Tibial nerve (tissue), 4 donors: ENCODE data around the gene BTBD6. TPM values are rescaled to one million over a fixed set of nuclear protein-coding genes. Genes with fewer than 3 reads are reported as not detected.

ENCODE experiments used
- DNase-seq, 2 donors: peaks; one replicate each; pipeline ENCODE4 v3.0.0-alpha.2; 2019; ENCODE audit warnings: low spot score in 2 of 2
- H3K27ac ChIP-seq, 4 donors: fragments of 200-600 bp; sonication (generic) in 3 of 4; one replicate each; pipeline ENCODE4 v1.5.1; 2017 to 2019; ENCODE audit warnings: mild to moderate bottlenecking in 1 of 4
- H3K27me3 ChIP-seq, 2 donors: fragments of 200-600 bp; sonication (generic) in 1 of 2; one replicate each; pipeline versions ENCODE4 v1.5.1 to v1.6.0; 2017 to 2019
- H3K36me3 ChIP-seq, 3 donors: fragments of 200-600 bp; sonication (generic); one replicate each; pipeline ENCODE4 v1.5.1; 2018 to 2019
- H3K4me1 ChIP-seq, 4 donors: fragments of 200-600 bp; sonication (generic) in 3 of 4; one replicate each; pipeline ENCODE4 v1.5.1; 2017 to 2019
- H3K4me3 ChIP-seq, 4 donors: fragments of 200-600 bp; sonication (generic) in 3 of 4; one replicate each; pipeline ENCODE4 v1.5.1; 2017 to 2019; ENCODE audit warnings: mild to moderate bottlenecking in 1 of 4, moderate library complexity in 1 of 4
- H3K9me3 ChIP-seq, 4 donors: fragments of 200-600 bp; sonication (generic) in 3 of 4; one replicate each; pipeline ENCODE4 v1.5.1; 2017 to 2019
- CTCF ChIP-seq, 5 experiments: fragments of 200-600 bp in 3 of 5; fragments of 450-650 bp in 2 of 5; sonication (generic) in 3 of 5; IDR thresholded peaks; one replicate each; pipeline ENCODE4 v1.5.1; 2016 to 2019; ENCODE audit warnings: antibody characterized with exemption in 5 of 5, mild to moderate bottlenecking in 3 of 5, moderate library complexity in 2 of 5
- EP300 ChIP-seq, 2 donors: sonication (generic); formaldehyde crosslinking; IDR thresholded peaks; one replicate each; pipeline ENCODE4 v1.6.1; 2017; ENCODE audit warnings: antibody characterized with exemption in 2 of 2, mild to moderate bottlenecking in 1 of 2
- POLR2A ChIP-seq, 2 donors: fragments of 450-650 bp; IDR thresholded peaks; one replicate each; pipeline ENCODE4 v1.6.1; 2017; ENCODE audit warnings: antibody characterized with exemption in 2 of 2, mild to moderate bottlenecking in 2 of 2, moderate library complexity in 2 of 2
- WGBS, 2 donors: methylation state at CpG; one replicate each; pipeline ENCODE4 v1.1.5; 2018; 5-methylcytosine and 5-hydroxymethylcytosine counted together
- total RNA-seq, 4 donors: library from RNA; depleted of rRNA; stranded (reverse); fragments of >200 nt; gene quantifications; one replicate each; pipeline ENCODE4 v1.1.0, GENCODE V29; 2016

Gene BTBD6
- total RNA-seq, 4 donors from 2014 or later: 53.7 to 61.2 (median 53.9) TPM

DNA sequence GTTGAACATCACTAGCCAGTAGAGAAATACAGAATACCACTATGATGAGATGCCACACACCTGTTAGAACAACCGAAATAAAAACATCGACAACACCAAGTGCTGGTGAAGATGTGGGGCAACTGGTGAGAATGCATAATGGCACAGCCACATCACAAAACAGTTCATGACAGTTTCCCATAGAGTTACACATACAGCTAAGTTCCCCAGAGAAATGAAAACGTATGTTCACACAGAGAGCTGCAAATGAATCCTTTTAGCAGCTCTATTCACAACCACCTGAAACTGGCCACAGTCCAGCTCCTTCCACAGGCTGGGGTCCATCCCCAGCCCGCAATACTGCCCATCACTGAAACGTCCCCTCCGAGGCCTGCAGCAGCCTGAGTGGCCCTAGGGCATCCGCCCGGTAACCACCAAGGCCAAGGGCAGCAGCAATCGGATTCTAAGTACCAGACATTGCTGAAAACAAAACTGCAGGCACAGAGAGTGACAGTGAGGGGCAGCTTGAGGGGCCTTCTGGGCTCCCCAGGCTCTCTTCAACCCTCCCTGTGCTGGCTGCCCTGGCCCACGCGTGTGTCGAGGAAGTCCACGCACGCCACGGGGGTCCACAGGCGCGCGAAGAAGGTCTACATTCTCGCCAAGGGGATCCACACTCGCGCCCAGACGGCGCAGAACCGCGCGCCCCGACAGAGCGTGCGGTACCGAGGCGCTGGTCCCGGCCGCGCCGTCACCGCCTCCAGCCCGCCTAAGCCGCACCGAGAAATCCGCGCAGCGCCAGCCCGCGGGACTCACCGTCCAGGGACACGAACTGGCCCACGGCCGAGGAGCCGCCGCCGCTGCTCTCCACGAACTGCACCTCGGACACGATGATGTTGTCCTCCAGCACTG lies 51.6 kb downstream of the BTBD6 start:
- H3K4me1 ChIP-seq: peaks cover 0 to 25% (median 16%) of the 10 kb centered on the region in 4 donors
- peak overlapping the region; percentile 83 to 99 (median 85) for H3K4me3 ChIP-seq
- WGBS, 2 donors: 6 to 7% methylated on average over 35 to 51 of the region's 54 CpGs
- H3K27ac ChIP-seq: peak overlapping the region; percentile 91 to 97 (median 94)
- TF ChIP-seq EP300 (IDR thresholded peaks at IDR 0.05) (no peak), POLR2A (IDR thresholded peaks at IDR 0.05) (no peak), CTCF (IDR thresholded peaks at IDR 0.05) (no peak)
- H3K27me3 ChIP-seq: no peaks in the 10 kb centered on the region
- no peak for DNase-seq
- no peaks in the 10 kb centered on the region for H3K9me3 ChIP-seq
- H3K36me3 ChIP-seq: no peaks in the 10 kb centered on the region

Other genes starting within 250 kb of the BTBD6 start
- 1 to 10 TPM; 5.7 to 8.5 (median 6.7) TPM for gene CDCA4, start 227.4 kb upstream of the BTBD6 start, total RNA-seq
- gene GPR132, start 183.1 kb upstream of the BTBD6 start, total RNA-seq: 1 to 10 TPM; 1.5 to 7.7 (median 5.4) TPM
- 10 to 100 TPM in 3 of 4 donors, 1 to 10 TPM in 1; 7.4 to 13.8 (median 12.8) TPM for gene JAG2, start 79.8 kb upstream of the BTBD6 start, total RNA-seq
- gene NUDT14, start 67.2 kb upstream of the BTBD6 start, total RNA-seq: 1 to 10 TPM in 2 of 4 donors, under 1 TPM in 2; 0.66 to 2.7 (median 1.8) TPM
- gene BRF1, start 52.5 kb downstream of the BTBD6 start, total RNA-seq: 100 to 1,000 TPM in 2 of 4 donors, 10 to 100 TPM in 2; 77.6 to 114 (median 99.5) TPM
- 100 to 1,000 TPM; 142 to 225 (median 183) TPM for gene PACS2, start 66.2 kb downstream of the BTBD6 start, total RNA-seq
- gene TEX22, start 150.0 kb downstream of the BTBD6 start, total RNA-seq: 1 to 10 TPM in 2 of 4 donors, under 1 TPM in 2; 0.84 to 1.3 (median 1.0) TPM
- gene MTA1, start 171.3 kb downstream of the BTBD6 start, total RNA-seq: 100 to 1,000 TPM in 1 of 4 donors, 10 to 100 TPM in 3; 67.5 to 213 (median 95.3) TPM
- 100 to 1,000 TPM; 161 to 268 (median 208) TPM for gene CRIP2, start 226.3 kb downstream of the BTBD6 start, total RNA-seq
- gene CRIP1, start 238.4 kb downstream of the BTBD6 start, total RNA-seq: 10 to 100 TPM; 26.4 to 77.8 (median 33.5) TPM
- 10 to 100 TPM in 3 of 4 donors, 1 to 10 TPM in 1; 5.5 to 20.4 (median 14.2) TPM for gene TEDC1, start 242.7 kb downstream of the BTBD6 start, total RNA-seq